A673 (cell line): ENCODE data around the gene SPI1. TPM values are rescaled to one million over a fixed set of nuclear protein-coding genes. Genes with fewer than 3 reads are reported as not detected.

Experiments used
- BruUV-seq: library from RNA; stranded (reverse); fragments of 400-500 nt; replicated peaks from 2 replicates; lab custom pipeline; 2021; lab: Mats Ljungman, UMichigan
- CTCF ChIA-PET: fragments of 300-600 bp; sonication (Branson Sonifier 250); formaldehyde crosslinking; loops from one replicate; lab custom pipeline; 2022; ENCODE audit warnings: antibody characterized with exemption; lab: Charles Lee
- POLR2A ChIA-PET: fragments of 300-600 bp; sonication (Branson Sonifier 250); formaldehyde crosslinking; loops from one replicate; lab custom pipeline; 2022; ENCODE audit warnings: antibody characterized with exemption; ENCODE audit not compliant: low non-redundant PET; lab: Charles Lee
- DNase-seq: peaks from one replicate; pipeline ENCODE4 v3.0.0-alpha.2; 2015; ENCODE audit warnings: low spot score
- H3K27ac ChIP-seq: fragments of 200-600 bp; sonication (generic); 2 replicates; pipeline ENCODE4 v1.5.1; 2016; ENCODE audit warnings: mixed run types, low read depth, mild to moderate bottlenecking, mixed read lengths, antibody characterized with exemption, low read length; ENCODE audit not compliant: poor library complexity, severe bottlenecking
- H3K27me3 ChIP-seq: fragments of 200-600 bp; sonication (generic); replicated peaks from 2 replicates; pipeline ENCODE4 v1.6.1; 2017; ENCODE audit warnings: mixed run types, low read depth, mild to moderate bottlenecking, mixed read lengths, antibody characterized with exemption, low read length; ENCODE audit not compliant: insufficient read depth, poor library complexity
- H3K36me3 ChIP-seq: fragments of 200-600 bp; sonication (generic); 2 replicates; pipeline ENCODE4 v1.6.1; 2016; ENCODE audit warnings: mixed run types, mild to moderate bottlenecking, mixed read lengths, antibody characterized with exemption, low read length; ENCODE audit not compliant: insufficient read depth, poor library complexity, severe bottlenecking
- H3K4me1 ChIP-seq: fragments of 200-600 bp; sonication (generic); 2 replicates; pipeline ENCODE4 v1.6.1; 2017; ENCODE audit warnings: mixed run types, mild to moderate bottlenecking, mixed read lengths, antibody characterized with exemption, low read length; ENCODE audit not compliant: insufficient read depth, poor library complexity, severe bottlenecking
- H3K4me3 ChIP-seq: fragments of 200-600 bp; sonication (generic); 2 replicates; pipeline ENCODE4 v1.5.1; 2016; ENCODE audit warnings: low read depth, mixed run types, mild to moderate bottlenecking, mixed read lengths, low read length; ENCODE audit not compliant: poor library complexity, severe bottlenecking
- H3K9me3 ChIP-seq: fragments of 200-600 bp; sonication (generic); 2 replicates; pipeline ENCODE4 v1.6.1; 2016; ENCODE audit warnings: mixed run types, low read depth, mild to moderate bottlenecking, mixed read lengths, antibody characterized with exemption, low read length; ENCODE audit not compliant: poor library complexity, severe bottlenecking
- EZH2 ChIP-seq: fragments of 200-600 bp; sonication (generic); IDR thresholded peaks from 2 replicates; pipeline ENCODE4 v1.6.1; 2017; ENCODE audit warnings: borderline replicate concordance, low read depth, mild to moderate bottlenecking, mixed read lengths, antibody characterized with exemption, low read length; ENCODE audit not compliant: poor library complexity, severe bottlenecking
- intact Hi-C: fragments of 100-400 bp; cut with micrococcal nuclease; formaldehyde crosslinking; loops from one replicate; pipeline ENCODE4 v1.10.0; 2022; ENCODE audit not compliant: unreplicated experiment
- total RNA-seq: library from RNA; stranded (reverse); gene quantifications from 2 replicates; pipeline ENCODE4 v1.2.3, GENCODE V29; 2021
- TF ChIP-seq, protein P1 (sequence below): fragments of 300-800, 200-600 bp; sonication (generic); conservative IDR thresholded peaks from 2 replicates; pipeline ENCODE4 v1.5.1; 2017; ENCODE audit warnings: low read depth, mild to moderate bottlenecking, antibody characterized with exemption, low read length, moderate library complexity, mixed read lengths

SPI1 gene
- total RNA-seq, 1 experiment from 2014 or later, result not detected

DNA sequence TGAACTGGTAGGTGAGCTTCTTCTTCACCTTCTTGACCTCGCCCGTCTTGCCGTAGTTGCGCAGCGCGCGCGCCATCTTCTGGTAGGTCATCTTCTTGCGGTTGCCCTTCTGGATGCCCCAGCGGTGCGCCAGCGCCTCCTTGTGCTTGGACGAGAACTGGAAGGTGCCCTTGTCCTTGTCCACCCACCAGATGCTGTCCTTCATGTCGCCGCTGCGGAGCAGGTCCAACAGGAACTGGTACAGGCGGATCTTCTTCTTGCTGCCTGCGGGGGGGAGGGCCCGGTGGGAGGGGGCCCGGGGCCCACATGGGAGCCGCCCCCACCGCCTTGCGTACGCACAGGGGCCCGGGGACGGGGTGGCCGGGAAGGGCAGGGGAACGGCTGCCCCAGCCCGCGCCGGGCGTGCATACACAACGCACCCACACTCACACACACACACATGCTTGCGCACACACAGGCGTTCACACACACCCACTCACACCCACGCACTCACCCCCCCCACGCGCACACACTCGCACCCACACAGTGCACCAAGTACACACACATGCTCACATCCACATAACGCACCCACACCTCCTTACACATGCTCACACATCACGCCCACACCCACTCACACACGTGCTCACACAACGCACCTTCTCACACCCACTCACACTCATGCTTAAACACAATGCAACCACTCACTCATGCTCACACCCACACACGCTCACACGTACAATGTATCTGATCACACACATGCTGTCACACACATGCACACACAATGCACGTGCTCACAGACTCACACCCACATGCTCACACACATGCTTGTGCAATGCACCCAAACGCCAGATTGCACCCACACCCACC lies 22.8 kb downstream of the SPI1 start:
- Histone ChIP-seq H3K4me1 (peaks cover 5% of the 10 kb centered on the region), H3K27me3 (no peaks in the 10 kb centered on the region), H3K27ac (peak overlapping the region; percentile 18), H3K4me3 (peak overlapping the region; percentile 50), H3K9me3 (no peaks in the 10 kb centered on the region), H3K36me3 (no peaks in the 10 kb centered on the region)
- intact Hi-C loops, result loop anchor here (1.0 to 10.0 kb wide), 5 partner anchors 97 to 971 kb away; partner anchors contain the start of gene MDK
- DNase-seq, result peak; percentile 99
- CTCF ChIA-PET, result interaction anchor here (0.5 to 1.5 kb wide), 26 partner anchors 9 to 810 kb away, joined by 3 to 9 read pairs (median 4); partner anchors contain the start of genes ACP2 and NR1H3
- POLR2A ChIA-PET, result interaction anchor here (0.6 to 0.7 kb wide), 2 partner anchors 48 to 192 kb away, joined by 3 read pairs; no protein-coding TSS in a partner anchor
- BruUV-seq, result no TSS peak
- TF ChIP-seq, protein P1, sequence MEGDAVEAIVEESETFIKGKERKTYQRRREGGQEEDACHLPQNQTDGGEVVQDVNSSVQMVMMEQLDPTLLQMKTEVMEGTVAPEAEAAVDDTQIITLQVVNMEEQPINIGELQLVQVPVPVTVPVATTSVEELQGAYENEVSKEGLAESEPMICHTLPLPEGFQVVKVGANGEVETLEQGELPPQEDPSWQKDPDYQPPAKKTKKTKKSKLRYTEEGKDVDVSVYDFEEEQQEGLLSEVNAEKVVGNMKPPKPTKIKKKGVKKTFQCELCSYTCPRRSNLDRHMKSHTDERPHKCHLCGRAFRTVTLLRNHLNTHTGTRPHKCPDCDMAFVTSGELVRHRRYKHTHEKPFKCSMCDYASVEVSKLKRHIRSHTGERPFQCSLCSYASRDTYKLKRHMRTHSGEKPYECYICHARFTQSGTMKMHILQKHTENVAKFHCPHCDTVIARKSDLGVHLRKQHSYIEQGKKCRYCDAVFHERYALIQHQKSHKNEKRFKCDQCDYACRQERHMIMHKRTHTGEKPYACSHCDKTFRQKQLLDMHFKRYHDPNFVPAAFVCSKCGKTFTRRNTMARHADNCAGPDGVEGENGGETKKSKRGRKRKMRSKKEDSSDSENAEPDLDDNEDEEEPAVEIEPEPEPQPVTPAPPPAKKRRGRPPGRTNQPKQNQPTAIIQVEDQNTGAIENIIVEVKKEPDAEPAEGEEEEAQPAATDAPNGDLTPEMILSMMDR, result peak; percentile 100
- no peak for TF ChIP-seq EZH2

DNA sequence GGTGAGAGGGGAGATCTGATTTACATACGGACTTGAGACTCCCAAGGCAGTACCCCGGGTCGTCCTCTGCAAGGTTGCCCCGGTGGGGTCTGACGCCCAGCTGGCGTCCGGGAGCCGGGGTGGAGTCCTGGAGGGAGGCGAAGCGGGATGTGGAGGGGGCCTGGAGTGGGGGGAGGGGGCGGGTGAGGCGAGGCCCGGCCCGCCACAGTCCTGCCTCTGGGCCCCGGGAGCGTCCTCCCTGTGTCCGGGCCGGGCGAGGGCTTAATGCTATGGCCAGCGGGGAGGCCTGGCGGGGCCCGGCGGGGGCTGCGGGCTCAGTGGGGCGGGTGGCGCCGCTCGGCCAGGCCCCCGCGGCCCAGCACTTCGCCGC lies 23.4 kb downstream of the SPI1 start:
- H3K36me3 ChIP-seq, result no peaks in the 10 kb centered on the region
- ChIA-PET CTCF (interaction anchor here (0.5 to 1.5 kb wide), 29 partner anchors 9 to 810 kb away, joined by 3 to 9 read pairs (median 4); partner anchors contain the start of genes ACP2 and NR1H3), POLR2A (interaction anchor here (0.6 to 0.7 kb wide), 2 partner anchors 47 to 192 kb away, joined by 3 read pairs; no protein-coding TSS in a partner anchor)
- H3K9me3 ChIP-seq, result no peaks in the 10 kb centered on the region
- BruUV-seq, result no TSS peak
- peaks cover 5% of the 10 kb centered on the region for H3K4me1 ChIP-seq
- intact Hi-C loops, result loop anchor here (1.0 to 10.0 kb wide), 5 partner anchors 96 to 970 kb away; partner anchors contain the start of gene MDK
- H3K27me3 ChIP-seq, result no peaks in the 10 kb centered on the region
- H3K4me3 ChIP-seq, result peak overlapping the region; percentile 50
- H3K27ac ChIP-seq, result peak overlapping the region; percentile 18
- TF ChIP-seq, protein P1, result no peak
- no peak for TF ChIP-seq EZH2
- peak; percentile 51 for DNase-seq

DNA sequence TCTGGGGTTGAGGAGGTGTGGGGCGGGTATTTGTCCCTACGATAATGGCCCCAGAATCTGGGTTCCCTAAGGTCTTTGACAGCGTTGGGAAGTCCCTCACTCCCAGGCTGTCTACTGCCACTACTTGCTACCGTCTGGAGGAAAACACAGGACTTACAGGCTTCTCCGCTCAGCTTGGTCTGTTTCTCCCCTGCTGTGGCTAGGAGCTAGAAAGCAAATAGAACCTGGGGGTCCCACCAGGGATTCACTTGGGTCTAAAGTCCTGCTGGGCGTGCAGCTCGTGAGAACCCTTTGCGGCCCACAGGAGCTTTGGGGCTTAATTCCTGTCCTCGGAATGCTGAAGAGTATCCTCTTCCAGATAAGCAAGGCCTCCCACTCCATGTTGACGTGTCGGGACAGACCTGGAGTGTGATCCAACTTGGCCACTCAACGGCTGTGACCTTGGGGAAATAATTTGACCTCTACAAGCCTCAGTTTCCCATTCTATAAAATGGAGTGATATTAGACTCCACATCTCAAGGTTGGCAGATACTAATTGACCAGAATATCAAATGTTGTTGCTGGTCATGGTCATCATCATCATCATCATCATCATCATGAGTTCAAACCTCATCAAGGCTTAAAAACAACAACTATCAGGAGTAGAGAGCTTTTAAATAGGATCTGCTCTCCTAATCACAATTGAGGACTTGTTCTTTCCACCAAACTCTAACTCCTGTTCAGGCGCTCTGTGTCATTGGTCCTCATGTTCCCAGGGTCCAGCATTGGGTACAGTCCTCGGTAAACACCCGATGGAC lies 24.2 kb downstream of the SPI1 start:
- no TSS peak for BruUV-seq
- no peak for DNase-seq
- POLR2A ChIA-PET, result no interaction called here
- Histone ChIP-seq H3K27ac (no peak overlapping the region), H3K4me1 (peaks cover 5% of the 10 kb centered on the region), H3K9me3 (no peaks in the 10 kb centered on the region), H3K27me3 (no peaks in the 10 kb centered on the region), H3K36me3 (no peaks in the 10 kb centered on the region), H3K4me3 (no peak overlapping the region)
- TF ChIP-seq, protein P1, result no peak
- TF ChIP-seq EZH2, result no peak
- intact Hi-C loops, result loop anchor here (2.0 to 10.0 kb wide), 2 partner anchors 95 to 969 kb away; partner anchors contain the start of gene MDK
- CTCF ChIA-PET, result interaction anchor here (0.5 to 1.4 kb wide), 8 partner anchors 32 to 466 kb away, joined by 3 to 9 read pairs (median 4); partner anchors contain the start of gene NR1H3
